Nephron progenitor cell (in vitro differentiated cells): ENCODE measurements around the gene RETREG1.

Source experiments
- DNase-seq: peaks from one replicate; pipeline ENCODE4 v3.0.0; 2021
- H3K27ac Mint-ChIP-seq: 2 replicates; pipeline ENCODE4 v1.8.0; 2021; ENCODE audit warnings: mild to moderate bottlenecking, moderate library complexity, mixed read lengths
- H3K27me3 Mint-ChIP-seq: 2 replicates; pipeline ENCODE4 v1.8.0; 2021; ENCODE audit warnings: mild to moderate bottlenecking, low read depth, mixed read lengths; ENCODE audit not compliant: poor library complexity
- H3K36me3 Mint-ChIP-seq: 2 replicates; pipeline ENCODE4 v1.8.0; 2021; ENCODE audit warnings: low read depth, mixed read lengths
- H3K4me1 Mint-ChIP-seq: 2 replicates; pipeline ENCODE4 v1.8.0; 2021; ENCODE audit warnings: mixed read lengths
- H3K4me3 Mint-ChIP-seq: 2 replicates; pipeline ENCODE4 v1.8.0; 2021; ENCODE audit warnings: mild to moderate bottlenecking, moderate library complexity, mixed read lengths
- H3K9me3 Mint-ChIP-seq: 2 replicates; pipeline ENCODE4 v1.8.0; 2021; ENCODE audit warnings: mild to moderate bottlenecking, moderate library complexity, mixed read lengths
- CTCF ChIP-seq: fragments of 200-600 bp; sonication (generic); IDR thresholded peaks from 2 replicates; pipeline ENCODE4 v1.5.0; 2021; ENCODE audit warnings: antibody characterized with exemption

The RETREG1 gene

GRCh38 chr5:16595881-16596580 is 20.8 kb downstream of the RETREG1 start:
- H3K9me3 Mint-ChIP-seq: no peaks in the 10 kb centered on the region
- TF ChIP-seq CTCF: no peak
- no peak for DNase-seq
- no peak overlapping the region for H3K4me3 Mint-ChIP-seq
- peaks cover 59% of the 10 kb centered on the region for H3K4me1 Mint-ChIP-seq
- H3K27ac Mint-ChIP-seq: no peak overlapping the region
- no peaks in the 10 kb centered on the region for H3K36me3 Mint-ChIP-seq
- H3K27me3 Mint-ChIP-seq: peaks cover 4% of the 10 kb centered on the region

GRCh38 chr5:16593628-16594027 is 23.2 kb downstream of the RETREG1 start:
- no peak for TF ChIP-seq CTCF
- no peak for DNase-seq
- Mint-ChIP-seq H3K27me3 (peaks cover 4% of the 10 kb centered on the region), H3K4me1 (peaks cover 52% of the 10 kb centered on the region), H3K9me3 (no peaks in the 10 kb centered on the region), H3K27ac (no peak overlapping the region), H3K4me3 (no peak overlapping the region), H3K36me3 (no peaks in the 10 kb centered on the region)

- H3K9me3 Mint-ChIP-seq: peaks cover 3% of the 10 kb centered on the region
- DNase-seq: no peak
- no peak overlapping the region for H3K4me3 Mint-ChIP-seq
- peaks cover 49% of the 10 kb centered on the region for H3K4me1 Mint-ChIP-seq
- peak overlapping the region; percentile 66 for H3K27ac Mint-ChIP-seq
- no peak for TF ChIP-seq CTCF
- no peaks in the 10 kb centered on the region for H3K36me3 Mint-ChIP-seq
- H3K27me3 Mint-ChIP-seq: peaks cover 8% of the 10 kb centered on the region
Observed at GRCh38 chr5:16593013-16593412, 23.8 kb downstream of the RETREG1 start.

- Mint-ChIP-seq H3K9me3 (peaks cover 8% of the 10 kb centered on the region), H3K27ac (no peak overlapping the region), H3K4me1 (peaks cover 49% of the 10 kb centered on the region), H3K36me3 (no peaks in the 10 kb centered on the region), H3K27me3 (peaks cover 8% of the 10 kb centered on the region), H3K4me3 (no peak overlapping the region)
- DNase-seq: no peak
- no peak for TF ChIP-seq CTCF
Observed at GRCh38 chr5:16592255-16592654, 24.5 kb downstream of the RETREG1 start.

GRCh38 chr5:16590685-16591084 is 26.1 kb downstream of the RETREG1 start:
- H3K9me3 Mint-ChIP-seq: peaks cover 17% of the 10 kb centered on the region
- peaks cover 46% of the 10 kb centered on the region for H3K4me1 Mint-ChIP-seq
- no peak overlapping the region for H3K4me3 Mint-ChIP-seq
- H3K27me3 Mint-ChIP-seq: peaks cover 16% of the 10 kb centered on the region
- TF ChIP-seq CTCF: no peak
- no peak overlapping the region for H3K27ac Mint-ChIP-seq
- H3K36me3 Mint-ChIP-seq: peaks cover 3% of the 10 kb centered on the region
- DNase-seq: no peak

- Mint-ChIP-seq H3K27ac (no peak overlapping the region), H3K36me3 (peaks cover 3% of the 10 kb centered on the region), H3K27me3 (peaks cover 12% of the 10 kb centered on the region), H3K4me1 (peaks cover 43% of the 10 kb centered on the region), H3K9me3 (peaks cover 19% of the 10 kb centered on the region), H3K4me3 (no peak overlapping the region)
- TF ChIP-seq CTCF: no peak
- DNase-seq: no peak
Observed at GRCh38 chr5:16589658-16590057, 27.1 kb downstream of the RETREG1 start.
